DMS 273 treated with DMSO at 0.1 percent for 48 hours (cell line): Measurements from ENCODE around the gene SYP.
A peak's percentile ranks its signal among the peaks of the same experiment; 100 is the strongest.
"Not testable (repeated sequence)": the region's sequence is repeated elsewhere in the genome, so short reads cannot be mapped to it uniquely, and the experiment has no call there.

ENCODE experiments used
- DNase-seq: peaks from one replicate; lab custom pipeline; 2025; lab: John Stamatoyannopoulos, UW

The SYP gene

GRCh38 chrX:49189606-49190005 lies 10.4 kb downstream of the SYP start:
- DNase-seq, result no peak

DNA sequence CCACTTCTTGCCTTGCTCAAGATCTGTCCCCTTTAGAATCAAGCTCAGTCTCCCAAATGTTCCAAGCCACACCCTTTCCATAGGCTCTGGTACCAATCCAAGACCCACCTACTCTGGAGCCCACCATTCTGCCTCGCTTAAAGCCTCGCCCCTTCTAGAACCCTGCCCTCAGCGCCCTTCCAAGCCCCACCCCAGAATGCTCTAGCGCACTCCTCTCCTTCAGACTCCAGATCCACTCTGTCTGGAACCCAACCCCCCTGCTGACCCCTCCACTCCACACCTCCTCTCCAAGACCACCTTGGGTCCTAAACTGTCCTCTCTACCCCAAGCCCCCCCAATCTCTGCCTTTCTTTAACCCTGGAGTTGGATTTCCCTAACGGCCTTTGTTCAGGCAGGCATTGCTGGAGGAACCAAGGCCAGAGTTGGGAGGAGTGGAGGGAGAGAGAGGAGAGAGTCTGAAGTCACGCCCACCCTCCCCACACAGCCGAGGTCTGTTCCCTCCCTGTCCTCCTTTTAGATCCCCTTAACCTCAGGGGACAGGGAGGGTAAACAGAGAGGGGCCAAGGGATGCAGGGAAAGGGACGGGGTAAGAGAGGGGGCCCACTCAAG lies 11.4 kb downstream of the SYP start:
- DNase-seq, result no peak

GRCh38 chrX:49187526-49187925 lies 12.5 kb downstream of the SYP start:
- no peak for DNase-seq

- DNase-seq, result no peak
Observed at GRCh38 chrX:49187028-49187394, 13.0 kb downstream of the SYP start.

DNA sequence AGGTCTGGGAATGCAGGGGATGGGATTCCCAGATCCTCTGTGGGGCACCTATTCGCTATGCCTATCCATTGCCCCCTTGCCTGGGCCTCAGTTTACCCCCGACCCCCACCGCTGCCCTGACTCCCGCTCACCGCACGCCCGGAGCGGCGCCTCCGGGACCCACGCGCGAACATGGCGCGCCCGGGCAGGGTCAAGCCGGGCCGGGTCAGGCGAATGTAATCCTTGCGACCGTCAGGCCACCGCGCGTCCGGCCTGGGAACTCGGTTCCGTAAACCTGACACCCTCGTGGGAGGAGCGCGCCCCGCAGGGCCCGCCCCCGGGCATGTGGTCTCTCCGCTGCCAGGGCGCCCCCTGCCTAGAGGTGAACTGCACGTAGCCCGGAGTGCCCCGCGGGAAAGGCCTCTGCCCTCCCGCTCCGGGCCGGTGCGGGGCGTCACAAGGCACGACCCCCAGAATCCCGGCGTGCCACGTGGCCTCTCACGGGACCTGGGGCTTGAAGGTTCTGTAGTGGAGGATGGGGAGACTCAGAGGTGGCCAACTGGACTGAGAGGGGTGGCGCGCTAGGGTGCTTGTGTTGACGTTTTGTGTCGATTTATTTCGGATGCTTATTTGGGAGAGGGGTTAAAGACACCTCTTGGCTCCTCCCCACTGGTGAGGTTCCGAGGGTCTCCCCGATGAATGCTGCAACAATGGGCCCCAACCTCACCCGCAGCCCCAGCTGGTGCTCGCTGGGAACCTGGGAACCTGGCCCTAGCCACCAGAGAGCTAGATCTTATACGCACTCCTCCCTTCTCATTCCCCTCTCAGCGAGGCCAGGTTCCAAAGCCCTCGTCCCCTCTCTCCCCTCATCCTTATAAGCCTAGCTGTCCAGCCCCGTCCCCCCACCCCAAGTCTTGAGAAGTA lies 13.6 kb downstream of the SYP start, which contains the start of gene PRICKLE3:
Gene PRICKLE3, minus strand, starts transcription at position 249 of the 903 bp plus-strand sequence. Its CDS starts 76 bp downstream, at position 173.
- DNase-seq, result peak; percentile 32

- DNase-seq, result peak; percentile 44
Observed at GRCh38 chrX:49184294-49185281, 15.4 kb downstream of the SYP start.

DNA sequence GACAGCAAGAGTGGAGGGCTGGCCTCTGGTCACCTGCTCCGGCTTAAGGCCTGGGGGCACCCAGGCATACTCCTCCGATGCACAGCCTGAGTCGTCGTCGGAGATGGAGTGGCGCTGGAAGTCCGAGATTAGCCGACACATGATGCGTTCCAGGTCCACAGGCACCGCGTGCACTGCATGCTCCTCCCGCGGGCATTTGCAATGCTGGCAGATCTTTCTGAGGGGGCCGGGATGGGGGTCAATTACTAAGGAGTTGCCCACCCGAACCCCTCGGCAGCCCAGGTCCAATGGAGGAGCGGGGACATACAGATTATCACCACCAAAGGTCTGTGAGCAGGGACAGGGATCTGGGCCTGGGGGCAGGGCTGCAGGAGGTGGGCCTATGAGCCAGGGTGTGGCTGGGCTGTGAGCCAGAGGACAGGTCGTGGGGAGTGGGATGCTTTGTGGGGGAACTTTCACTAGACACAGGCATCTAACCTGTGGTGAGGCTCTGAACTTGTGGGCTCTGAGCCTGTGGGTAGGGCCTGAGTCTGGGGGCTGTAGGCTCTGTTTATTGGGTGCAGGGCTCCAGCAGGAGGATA lies 16.2 kb downstream of the SYP start:
- DNase-seq, result no peak

GRCh38 chrX:49179358-49179757 lies 20.6 kb downstream of the SYP start:
- DNase-seq, result no peak

DNA sequence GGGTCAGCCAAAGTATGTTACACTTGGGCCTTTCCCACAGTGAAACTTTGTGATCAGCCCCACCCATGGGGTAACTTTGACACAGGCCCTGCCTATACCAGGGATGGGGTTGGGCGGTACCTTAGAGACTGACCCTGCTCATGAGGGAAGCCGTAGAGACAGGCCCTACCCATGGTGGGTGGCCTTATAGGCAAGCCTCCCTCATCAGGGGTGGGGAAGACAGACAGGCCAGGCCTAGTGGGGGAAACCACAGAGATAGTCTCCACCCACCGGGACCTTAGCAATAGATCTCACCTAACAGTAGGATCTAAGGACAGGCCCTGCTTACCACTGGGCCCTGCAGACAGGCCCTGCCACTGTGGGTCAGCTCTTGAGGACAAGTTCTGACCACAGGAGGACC lies 21.5 kb downstream of the SYP start:
- DNase-seq, result no peak

DNA sequence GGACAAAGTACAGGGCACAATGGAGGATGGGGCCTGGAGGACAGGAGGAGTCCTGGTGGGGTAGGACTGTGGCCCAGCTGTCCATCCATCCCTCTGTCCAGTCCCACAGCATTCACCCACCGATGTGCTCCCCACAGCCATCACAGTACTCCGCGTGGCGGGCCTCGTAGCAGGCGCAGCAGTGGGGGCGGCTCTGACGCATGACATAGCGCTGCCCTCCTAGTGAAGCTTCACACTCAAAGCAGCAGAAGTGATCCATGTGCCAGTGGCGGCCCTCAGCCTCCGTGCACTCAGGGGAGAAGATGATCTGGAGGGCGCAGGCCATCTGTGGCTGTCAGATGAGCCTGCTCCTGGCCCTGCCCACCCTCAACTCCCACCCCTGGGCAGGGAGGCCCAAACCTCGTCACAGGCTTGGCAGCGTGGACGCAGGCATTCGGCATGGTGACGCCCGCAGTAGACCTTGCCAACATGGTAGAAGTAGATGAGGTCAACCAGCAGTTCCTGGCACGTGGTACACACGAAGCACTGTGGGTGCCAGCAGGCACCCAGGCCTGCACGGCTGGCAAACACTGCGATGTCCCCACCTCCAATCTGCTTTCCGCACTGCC lies 22.0 kb downstream of the SYP start:
- DNase-seq, result no peak

- peak; percentile 24 for DNase-seq
Observed at GRCh38 chrX:49177338-49177833, 22.6 kb downstream of the SYP start.

GRCh38 chrX:49176421-49177326 lies 23.3 kb downstream of the SYP start:
- no peak for DNase-seq

DNA sequence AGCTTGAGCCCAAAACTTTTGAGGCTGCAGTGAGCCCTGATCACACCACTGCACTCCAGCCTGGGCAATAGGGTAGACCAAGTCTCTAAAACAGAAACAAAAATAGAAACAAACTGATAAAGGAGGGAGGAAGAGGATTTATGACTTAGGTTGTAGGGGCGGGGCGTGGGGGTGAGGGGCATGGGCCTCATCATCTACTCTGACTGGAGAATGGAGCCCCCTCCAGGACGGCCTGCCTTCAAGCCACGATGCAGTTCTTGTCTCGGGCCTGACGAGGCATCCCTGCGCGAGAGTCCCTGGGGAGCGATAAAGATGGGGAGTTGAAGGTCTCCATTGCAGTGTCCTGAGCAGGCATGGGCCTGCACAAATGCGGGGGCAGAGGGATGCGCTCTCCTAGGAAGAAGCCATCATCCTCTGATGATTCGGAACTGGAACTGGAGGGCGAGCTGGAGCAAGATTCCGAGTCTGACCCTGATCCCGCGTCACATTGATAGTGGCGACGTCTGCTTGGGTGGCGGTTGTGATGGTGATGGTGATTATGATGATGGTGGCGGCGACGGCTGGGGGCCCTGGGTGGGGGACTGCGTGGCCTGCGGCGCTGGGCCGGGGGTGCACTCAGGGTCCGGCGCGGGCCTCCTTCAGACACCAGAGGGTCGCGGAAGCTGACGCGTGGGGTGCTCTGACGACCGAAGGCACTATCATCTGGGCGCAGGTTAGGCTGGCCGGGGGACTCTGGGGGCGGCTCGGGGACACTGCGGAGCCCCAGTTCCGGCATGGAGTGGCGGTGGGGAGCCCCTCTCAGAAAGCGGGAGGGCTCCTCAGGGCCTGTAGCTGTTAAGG lies 24.3 kb downstream of the SYP start:
- no peak for DNase-seq

GRCh38 chrX:49174723-49175122 lies 25.3 kb downstream of the SYP start:
- DNase-seq, result no peak

DNA sequence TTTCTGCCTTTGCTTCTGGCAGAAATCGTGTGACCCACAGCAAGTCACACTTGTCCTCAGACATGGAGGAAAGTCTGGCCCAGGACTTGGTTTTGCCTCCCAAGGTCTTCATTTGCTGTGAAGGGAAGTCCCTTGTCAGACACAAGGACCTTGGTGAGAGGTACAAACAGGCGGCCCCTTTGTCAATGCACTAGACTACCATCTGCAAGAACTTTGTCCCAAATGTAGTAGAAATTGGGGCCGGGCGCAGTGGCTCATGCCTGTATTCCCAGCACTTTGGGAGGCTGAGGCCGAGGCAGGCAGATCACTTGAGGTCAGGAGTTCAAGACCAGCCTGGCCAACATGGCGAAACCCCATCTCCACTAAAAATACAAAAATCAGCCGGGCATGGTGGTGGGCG lies 26.4 kb downstream of the SYP start:
- not testable (repeated sequence) for DNase-seq

GRCh38 chrX:49172280-49172780 lies 27.7 kb downstream of the SYP start:
- DNase-seq, result no peak

- DNase-seq, result no peak
Observed at GRCh38 chrX:49171752-49172279, 28.2 kb downstream of the SYP start, which contains the start of gene PLP2. PLP2 (plus strand) TSS chrX:49171898; CDS start chrX:49172001, 103 bp downstream.

DNA sequence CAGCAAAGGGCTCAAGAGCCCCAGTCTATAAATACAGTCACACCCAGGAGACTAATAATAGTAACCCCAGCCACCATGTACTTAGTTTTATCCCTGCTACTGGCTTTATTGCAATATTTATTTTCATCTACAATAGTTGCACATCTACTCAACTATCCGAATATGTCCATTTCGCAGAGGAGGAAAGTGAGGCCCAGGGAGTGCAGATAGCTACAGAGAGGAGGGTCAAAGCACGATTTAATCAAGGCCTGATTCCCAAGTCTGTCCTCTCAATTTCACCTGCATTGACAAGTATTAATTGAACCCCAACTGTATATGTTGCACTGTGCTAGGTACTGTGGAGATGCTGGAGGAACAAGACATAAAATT lies 32.3 kb downstream of the SYP start:
- no peak for DNase-seq
